Inferior parietal cortex (tissue), 1 donor: ENCODE measurements around the gene MPI.
A peak's percentile ranks its signal among the peaks of the same experiment; 100 is the strongest.

ENCODE experiments used
- DNase-seq: peaks from one replicate; pipeline ENCODE4 v3.0.0-alpha.2; 2016; ENCODE audit errors: extremely low spot score

The MPI gene

GRCh38 chr15:74889883-74890664, at the start of gene MPI:
TSS of gene MPI (plus strand) at chr15:74890042. CDS start at chr15:74890074, 32 bp downstream.
- DNase-seq: peak; percentile 93

- no peak for DNase-seq
These were observed 48.7 kb upstream of the MPI start for GRCh38 chr15:74840851-74841775.

GRCh38 chr15:74841891-74842373, 47.9 kb upstream of the MPI start:
- DNase-seq: no peak

- DNase-seq: peak; percentile 85
These were observed 47.0 kb upstream of the MPI start, which contains the start of gene ULK3 for GRCh38 chr15:74842581-74843444. TSS of gene ULK3 (minus strand) at chr15:74843156. CDS start at chr15:74843105, 51 bp downstream.

GRCh38 chr15:74843445-74843828, 46.4 kb upstream of the MPI start:
- no peak for DNase-seq

- no peak for DNase-seq
These were observed 45.9 kb upstream of the MPI start for GRCh38 chr15:74843891-74844299.

- no peak for DNase-seq
These were observed 45.3 kb upstream of the MPI start for GRCh38 chr15:74844319-74845207.

- no peak for DNase-seq
These were observed 44.7 kb upstream of the MPI start for GRCh38 chr15:74845208-74845568.

GRCh38 chr15:74845581-74845980, 44.3 kb upstream of the MPI start:
- DNase-seq: no peak

- no peak for DNase-seq
These were observed 42.4 kb upstream of the MPI start for GRCh38 chr15:74847432-74847831.

GRCh38 chr15:74850393-74850792, 39.4 kb upstream of the MPI start:
- no peak for DNase-seq

- no peak for DNase-seq
These were observed 37.9 kb upstream of the MPI start for GRCh38 chr15:74851960-74852359.

- no peak for DNase-seq
These were observed 35.3 kb upstream of the MPI start for GRCh38 chr15:74854453-74855022.

GRCh38 chr15:74855857-74856256, 34.0 kb upstream of the MPI start:
- DNase-seq: no peak

GRCh38 chr15:74856537-74856936, 33.3 kb upstream of the MPI start:
- DNase-seq: no peak

- DNase-seq: no peak
These were observed 32.7 kb upstream of the MPI start for GRCh38 chr15:74857082-74857655.

GRCh38 chr15:74857671-74858368, 32.0 kb upstream of the MPI start:
- no peak for DNase-seq

GRCh38 chr15:74858369-74858740, 31.5 kb upstream of the MPI start:
- no peak for DNase-seq
